ENCODE results near the gene TLN1. TPM values are rescaled to one million over a fixed set of nuclear protein-coding genes. Genes with fewer than 3 reads are reported as not detected.
A peak's percentile ranks its signal among the peaks of the same experiment; 100 is the strongest.

Gene TLN1
- 100 to 1,000 TPM; 142 to 245 (median 184) TPM for total RNA-seq

GRCh38 chr9:35732185-35732799, at the start of gene TLN1, which contains the start of gene CREB3:
TSS of gene TLN1 (minus strand) at chr9:35732195. CDS start at chr9:35725694, 6,501 bp downstream.
TSS of gene CREB3 (plus strand) at chr9:35732666. CDS start at chr9:35732773, 107 bp downstream.
- Histone ChIP-seq H3K4me1 (peaks cover 50 to 51% of the 10 kb centered on the region in 2 donors), H3K9me3 (no peaks in the 10 kb centered on the region), H3K27me3 (no peaks in the 10 kb centered on the region), H3K36me3 (peaks cover 23 to 25% of the 10 kb centered on the region in 2 donors), H3K4me3 (replicated peaks in 1 of 3) (peak within 1 kb of the TSS; percentile 82 to 90 (median 83)), H3K27ac (peak within 1 kb of the TSS; percentile 88 to 96 (median 89))
- peak; percentile 99 for DNase-seq
- WGBS, 2 donors = 0% methylated on average over 13 to 29 of the region's 49 CpGs
- TF ChIP-seq POLR2A (IDR thresholded peaks at IDR 0.05) = peak in 1 of 2 donors; percentile 86
- no peak for TF ChIP-seq CTCF (IDR thresholded peaks at IDR 0.05)
- intact Hi-C loops (cut with DNase I) = loop anchor here (5.0 kb wide), 1 partner anchor 130 kb away; no protein-coding TSS in a partner anchor

DNA sequence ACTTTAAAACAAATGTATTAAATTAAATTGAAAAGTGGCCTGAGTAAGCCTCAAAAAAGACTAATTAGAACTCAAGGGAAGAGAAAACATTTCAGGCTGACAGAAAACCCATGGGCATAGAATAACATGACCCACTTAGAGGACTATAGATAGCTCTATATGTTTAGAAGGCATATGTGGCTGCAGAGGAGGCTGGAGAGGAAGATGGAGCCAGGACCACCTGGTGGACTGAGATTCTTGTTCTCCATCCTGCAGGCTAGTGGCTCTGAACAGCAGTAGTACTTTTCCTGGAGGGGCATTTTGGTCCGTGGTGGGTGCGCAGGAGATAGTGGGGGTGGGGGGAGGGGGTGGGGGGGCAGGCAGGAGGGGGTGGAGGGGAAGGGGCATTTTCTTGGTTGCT, 49.1 kb upstream of the TLN1 start:
- TF ChIP-seq POLR2A (IDR thresholded peaks at IDR 0.05) (no peak), CTCF (IDR thresholded peaks at IDR 0.05) (no peak)
- Histone ChIP-seq H3K27ac (no peak overlapping the region), H3K4me1 (no peaks in the 10 kb centered on the region), H3K4me3 (replicated peaks in 1 of 3) (no peak overlapping the region), H3K36me3 (no peaks in the 10 kb centered on the region), H3K9me3 (no peaks in the 10 kb centered on the region), H3K27me3 (no peaks in the 10 kb centered on the region)
- no peak for DNase-seq
- intact Hi-C loops (cut with DNase I) = no loop called here
- 78 to 82% methylated on average over 2 of the region's 2 CpGs for WGBS, 2 donors

GRCh38 chr9:35778496-35778895, 46.5 kb upstream of the TLN1 start:
- H3K9me3 ChIP-seq = no peaks in the 10 kb centered on the region
- H3K4me3 ChIP-seq (replicated peaks in 1 of 3) = no peak overlapping the region
- no peaks in the 10 kb centered on the region for H3K27me3 ChIP-seq
- no peak for DNase-seq
- H3K36me3 ChIP-seq = no peaks in the 10 kb centered on the region
- WGBS, 2 donors = 90 to 94% methylated on average over 3 of the region's 3 CpGs
- no peak for TF ChIP-seq CTCF (IDR thresholded peaks at IDR 0.05)
- no peak for TF ChIP-seq POLR2A (IDR thresholded peaks at IDR 0.05)
- H3K27ac ChIP-seq = no peak overlapping the region
- no peaks in the 10 kb centered on the region for H3K4me1 ChIP-seq
- intact Hi-C loops (cut with DNase I) = no loop called here

GRCh38 chr9:35776018-35776417, 44.0 kb upstream of the TLN1 start:
- Histone ChIP-seq H3K4me3 (replicated peaks in 1 of 3) (no peak overlapping the region), H3K9me3 (no peaks in the 10 kb centered on the region), H3K4me1 (peaks cover 10 to 11% of the 10 kb centered on the region in 2 donors), H3K27me3 (no peaks in the 10 kb centered on the region), H3K36me3 (no peaks in the 10 kb centered on the region), H3K27ac (peak overlapping the region in 1 of 3 donors; percentile 32)
- intact Hi-C loops (cut with DNase I) = no loop called here
- no peak for DNase-seq
- 68 to 74% methylated on average over 4 of the region's 4 CpGs for WGBS, 2 donors
- TF ChIP-seq POLR2A (IDR thresholded peaks at IDR 0.05) = no peak
- TF ChIP-seq CTCF (IDR thresholded peaks at IDR 0.05) = no peak

- peak overlapping the region in 1 of 3 donors; percentile 32 for H3K27ac ChIP-seq
- H3K4me3 ChIP-seq (replicated peaks in 1 of 3) = no peak overlapping the region
- no peaks in the 10 kb centered on the region for H3K9me3 ChIP-seq
- intact Hi-C loops (cut with DNase I) = no loop called here
- TF ChIP-seq CTCF (IDR thresholded peaks at IDR 0.05) = no peak
- TF ChIP-seq POLR2A (IDR thresholded peaks at IDR 0.05) = no peak
- DNase-seq = no peak
- 68 to 73% methylated on average over 7 of the region's 7 CpGs for WGBS, 2 donors
- H3K36me3 ChIP-seq = no peaks in the 10 kb centered on the region
- no peaks in the 10 kb centered on the region for H3K27me3 ChIP-seq
- peaks cover 18% of the 10 kb centered on the region in 2 donors for H3K4me1 ChIP-seq
Observed at GRCh38 chr9:35774907-35775635, 43.1 kb upstream of the TLN1 start.

Measured in thyroid gland (tissue), 4 donors.